ENCODE data around the gene M1AP. TPM values are rescaled to one million over a fixed set of nuclear protein-coding genes. Genes with fewer than 3 reads are reported as not detected.

Gene M1AP
- total RNA-seq, 1 experiment from 2014 or later = 0.36 TPM

Other genes starting within 250 kb of the M1AP start
- 1.2 and 1.3 TPM in 2 replicates for gene C2orf81, start 226.7 kb downstream of the M1AP start, total RNA-seq (2014; rRNA removed; shearing (Covaris generic))
- 119 and 120 TPM in 2 replicates for gene WDR54, start 226.6 kb downstream of the M1AP start, total RNA-seq (2014; rRNA removed; shearing (Covaris generic))
- 15.1 and 17.7 TPM in 2 replicates for gene RTKN, start 206.4 kb downstream of the M1AP start, total RNA-seq (2014; rRNA removed; shearing (Covaris generic))
- gene INO80B, start 193.2 kb downstream of the M1AP start, total RNA-seq (2014; rRNA removed; shearing (Covaris generic)) = 15.5 and 27.3 TPM in 2 replicates
- gene WBP1, start 189.9 kb downstream of the M1AP start, total RNA-seq (2014; rRNA removed; shearing (Covaris generic)) = 66.5 and 70.5 TPM in 2 replicates
- 41.0 and 44.6 TPM in 2 replicates for gene MOGS, start 182.9 kb downstream of the M1AP start, total RNA-seq (2014; rRNA removed; shearing (Covaris generic))
- gene MRPL53, start 175.7 kb downstream of the M1AP start, total RNA-seq (2014; rRNA removed; shearing (Covaris generic)) = 86.4 and 95.5 TPM in 2 replicates
- gene CCDC142, start 165.3 kb downstream of the M1AP start, total RNA-seq (2014; rRNA removed; shearing (Covaris generic)) = 12.3 and 14.3 TPM in 2 replicates
- gene TTC31, start 165.2 kb downstream of the M1AP start, total RNA-seq (2014; rRNA removed; shearing (Covaris generic)) = 17.3 and 17.5 TPM in 2 replicates
- 6.7 and 10.6 TPM in 2 replicates for gene LBX2, start 148.7 kb downstream of the M1AP start, total RNA-seq (2014; rRNA removed; shearing (Covaris generic))
- gene PCGF1, start 140.6 kb downstream of the M1AP start, total RNA-seq (2014; rRNA removed; shearing (Covaris generic)) = 42.3 and 44.7 TPM in 2 replicates
- gene TLX2, start 133.9 kb downstream of the M1AP start, total RNA-seq (2014; rRNA removed; shearing (Covaris generic)) = 4.2 and 5.5 TPM in 2 replicates
- 0.20 and 0.36 TPM in 2 replicates for gene DQX1, start 122.1 kb downstream of the M1AP start, total RNA-seq (2014; rRNA removed; shearing (Covaris generic))
- 132 and 144 TPM in 2 replicates for gene AUP1, start 118.6 kb downstream of the M1AP start, total RNA-seq (2014; rRNA removed; shearing (Covaris generic))
- gene HTRA2, start 118.4 kb downstream of the M1AP start, total RNA-seq (2014; rRNA removed; shearing (Covaris generic)) = 70.3 and 71.4 TPM in 2 replicates
- 93.6 and 108 TPM in 2 replicates for gene LOXL3, start 94.4 kb downstream of the M1AP start, total RNA-seq (2014; rRNA removed; shearing (Covaris generic))
- gene DOK1, start 93.6 kb downstream of the M1AP start, total RNA-seq (2014; rRNA removed; shearing (Covaris generic)) = 1.8 and 3.1 TPM in 2 replicates
- gene SEMA4F, start 5.9 kb upstream of the M1AP start, total RNA-seq (2014; rRNA removed; shearing (Covaris generic)) = 6.4 and 7.1 TPM in 2 replicates
- 13.0 and 16.5 TPM in 2 replicates for gene HK2, start 185.8 kb upstream of the M1AP start, total RNA-seq (2014; rRNA removed; shearing (Covaris generic))